HL-60/S4 (cell line): ENCODE measurements around the gene RIN3.

Experiments
- in situ Hi-C: fragments of 300-500 bp; cut with MboI; formaldehyde crosslinking; loops from 2 replicates; pipeline ENCODE4 v1.14.3; 2022; ENCODE audit warnings: low sequenced_read_pairs

RIN3 gene

DNA sequence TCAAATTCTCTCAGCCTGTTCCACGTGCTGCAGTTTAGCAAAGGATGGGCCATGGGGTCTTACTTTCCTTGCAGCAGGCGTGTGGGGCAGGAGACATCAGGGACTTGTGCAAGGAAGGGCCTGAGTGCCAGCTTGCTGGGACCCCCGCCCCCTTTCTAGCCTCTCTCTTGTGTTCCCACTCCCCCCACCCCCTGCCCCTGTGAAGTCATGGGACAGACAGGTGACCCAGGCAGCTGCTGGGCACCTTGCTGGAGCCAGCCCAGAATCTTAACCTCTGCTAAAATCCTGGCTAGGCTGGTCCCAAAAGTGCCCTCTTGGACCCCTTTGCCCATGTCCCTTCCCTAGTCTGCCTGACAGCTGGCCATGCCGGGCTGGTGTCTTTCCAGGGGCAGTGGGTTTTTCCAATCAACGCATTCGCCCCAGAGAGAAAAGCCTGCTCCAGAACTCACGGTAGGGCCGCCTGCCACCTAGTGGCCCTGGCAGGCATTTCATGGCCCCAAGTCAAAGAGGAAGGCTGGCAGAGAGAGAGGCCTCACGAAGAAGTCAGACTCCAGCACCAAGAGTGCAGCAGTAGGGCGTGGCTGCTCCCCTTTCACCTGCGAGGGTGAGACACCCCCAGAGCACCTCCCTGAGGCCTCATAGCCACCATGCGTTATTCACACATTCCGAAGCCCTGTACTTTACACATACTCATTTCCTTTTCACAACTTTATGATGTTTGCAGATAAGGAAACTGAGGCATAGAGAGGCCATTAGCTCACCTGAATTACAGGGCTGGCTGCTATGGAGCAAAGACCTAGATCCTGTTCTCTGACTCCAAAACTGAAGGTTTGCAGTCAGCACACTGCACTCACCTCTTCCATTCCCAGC, 167.4 kb downstream of the RIN3 start:
- in situ Hi-C loops: loop anchor here (25.0 kb wide), 1 partner anchor 544 kb away; no protein-coding TSS in a partner anchor

DNA sequence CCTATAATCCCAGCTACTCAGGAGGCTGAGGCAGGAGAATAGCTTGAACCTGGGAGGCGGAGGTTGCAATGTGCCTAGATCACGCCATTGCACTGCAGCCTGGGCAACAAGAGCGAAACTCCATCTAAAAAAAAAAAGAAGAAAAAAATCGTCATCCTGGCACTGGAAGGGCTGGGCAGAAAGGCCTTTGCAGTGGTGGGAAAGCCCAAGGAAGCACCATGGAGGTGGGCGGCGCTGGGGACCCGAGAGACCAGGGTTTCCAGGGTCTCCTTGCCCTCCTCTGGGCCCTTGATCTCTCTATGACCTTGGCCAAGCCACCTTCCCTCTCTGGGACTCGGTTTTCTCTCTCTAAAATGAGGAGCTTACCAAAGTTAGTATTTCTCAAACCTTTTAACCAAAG, 169.5 kb downstream of the RIN3 start:
- in situ Hi-C loops: loop anchor here (25.0 kb wide), 1 partner anchor 546 kb away; no protein-coding TSS in a partner anchor

DNA sequence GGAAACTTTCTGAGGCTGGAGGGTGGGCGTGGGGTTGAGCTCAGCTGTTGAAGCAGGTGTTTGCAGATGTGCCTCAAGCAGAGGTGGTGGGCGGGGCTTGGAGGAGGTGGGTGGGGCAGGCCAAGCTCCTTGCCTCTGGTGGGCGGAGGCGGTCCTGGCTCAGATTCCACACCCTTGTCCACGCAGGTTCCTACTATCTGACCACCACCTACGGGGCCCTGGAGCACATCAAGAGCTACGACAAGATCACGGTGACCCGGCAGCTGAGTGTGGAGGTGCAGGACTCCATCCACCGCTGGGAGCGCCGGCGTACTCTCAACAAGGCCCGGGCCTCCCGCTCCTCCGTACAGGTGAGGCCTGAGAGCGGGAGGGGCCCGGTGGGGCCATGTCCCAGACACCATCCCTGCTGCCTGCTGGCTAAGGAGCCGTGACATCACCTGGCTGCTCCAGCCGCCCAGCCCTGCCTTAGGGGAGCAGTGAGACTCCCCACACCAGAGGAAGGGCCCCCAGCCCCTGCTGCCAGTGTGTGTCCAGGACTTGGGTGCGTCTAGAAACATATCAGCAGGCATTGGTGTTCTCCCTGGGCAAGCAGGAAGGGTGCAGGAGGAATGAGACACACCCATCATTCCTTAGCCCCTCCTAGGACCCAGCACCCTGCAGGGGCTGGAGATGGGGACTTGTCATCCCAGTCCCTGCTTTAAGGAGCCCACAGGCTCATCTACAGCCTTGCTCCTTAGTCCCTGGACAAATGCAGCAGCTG, 171.4 kb downstream of the RIN3 start:
- in situ Hi-C loops: loop anchor here (25.0 kb wide), 1 partner anchor 548 kb away; no protein-coding TSS in a partner anchor

DNA sequence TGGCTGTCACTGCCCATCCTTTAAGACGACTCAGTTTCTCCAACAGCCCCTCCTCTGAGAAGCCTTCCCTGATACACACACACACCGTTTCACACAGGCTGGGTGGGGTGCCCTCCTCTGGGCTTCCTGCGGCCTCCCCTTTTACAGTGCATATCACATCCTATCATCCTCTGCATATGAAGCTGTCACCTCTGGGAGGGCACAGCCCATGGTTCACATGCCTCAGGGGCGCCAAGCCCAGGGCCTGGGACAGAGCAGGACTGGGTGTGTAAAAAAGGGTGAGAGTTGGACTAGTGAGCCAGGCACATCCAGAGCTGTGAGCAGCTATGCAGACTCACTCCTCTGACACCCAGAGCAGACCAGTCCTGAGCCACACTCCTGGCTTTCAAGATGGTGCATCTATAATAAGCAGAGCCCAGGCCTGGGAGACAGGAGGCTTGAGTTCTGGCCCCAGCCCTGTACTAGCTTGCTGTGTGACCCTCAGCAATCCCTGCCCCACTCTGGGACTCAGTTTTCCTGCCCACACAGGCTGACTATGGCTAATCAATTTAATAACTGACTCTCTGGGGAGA, 172.3 kb downstream of the RIN3 start:
- in situ Hi-C loops: loop anchor here (25.0 kb wide), 1 partner anchor 549 kb away; no protein-coding TSS in a partner anchor

GRCh38 chr14:92686411-92686899, 172.9 kb downstream of the RIN3 start:
- in situ Hi-C loops: loop anchor here (25.0 kb wide), 1 partner anchor 549 kb away; no protein-coding TSS in a partner anchor

- in situ Hi-C loops: loop anchor here (25.0 kb wide), 1 partner anchor 550 kb away; no protein-coding TSS in a partner anchor
Observed at GRCh38 chr14:92686900-92687427, 173.4 kb downstream of the RIN3 start.

- in situ Hi-C loops: loop anchor here (25.0 kb wide), 1 partner anchor 551 kb away; no protein-coding TSS in a partner anchor
Observed at GRCh38 chr14:92687681-92688433, 174.3 kb downstream of the RIN3 start.

GRCh38 chr14:92688434-92689375, 175.1 kb downstream of the RIN3 start:
- in situ Hi-C loops: loop anchor here (25.0 kb wide), 1 partner anchor 551 kb away; no protein-coding TSS in a partner anchor

DNA sequence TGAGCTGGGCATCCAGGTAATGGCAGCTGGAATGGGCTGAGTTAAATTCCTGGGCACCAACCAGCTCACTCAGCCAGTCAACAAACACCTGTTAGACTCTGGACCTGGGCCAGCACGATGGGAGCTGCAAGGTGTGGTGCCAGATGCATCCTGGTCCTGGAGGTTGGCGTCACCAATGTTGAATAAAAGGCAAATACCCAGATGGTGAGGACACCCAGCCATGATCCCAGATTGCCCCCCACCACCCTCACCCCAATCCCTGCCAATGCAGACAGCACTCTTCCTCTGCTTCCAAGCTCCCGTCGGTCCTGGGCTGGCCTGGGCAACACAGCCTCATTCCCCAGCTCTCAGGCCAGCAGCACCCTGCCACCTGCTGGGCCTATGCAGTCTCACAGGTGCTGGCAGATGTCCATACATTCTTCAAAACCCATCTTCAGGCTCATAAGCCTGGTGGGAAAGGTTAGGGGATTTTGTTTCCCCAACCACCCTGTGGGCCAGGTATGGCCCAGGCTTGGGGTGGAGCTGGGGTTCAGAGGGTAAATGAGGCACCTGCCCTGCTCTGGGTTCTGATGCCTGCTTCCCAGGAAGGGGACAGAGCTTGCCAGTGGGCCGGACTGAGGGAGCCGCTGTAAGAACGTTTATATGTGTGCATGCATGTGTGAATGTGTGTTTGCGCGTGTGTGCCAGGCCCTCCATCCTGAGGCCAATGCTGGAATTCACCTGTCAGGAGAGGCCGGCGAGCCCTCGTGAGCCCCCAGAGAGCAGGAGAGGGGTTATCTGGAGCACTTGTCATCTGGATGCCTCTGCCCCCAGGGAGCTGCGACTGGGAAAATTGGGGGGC, 176.8 kb downstream of the RIN3 start:
- in situ Hi-C loops: loop anchor here (25.0 kb wide), 1 partner anchor 553 kb away; no protein-coding TSS in a partner anchor

GRCh38 chr14:92692822-92693226, 179.2 kb downstream of the RIN3 start:
- in situ Hi-C loops: loop anchor here (25.0 kb wide), 1 partner anchor 556 kb away; no protein-coding TSS in a partner anchor

GRCh38 chr14:92693998-92694795, 180.6 kb downstream of the RIN3 start:
- in situ Hi-C loops: loop anchor here (25.0 kb wide), 1 partner anchor 557 kb away; no protein-coding TSS in a partner anchor

DNA sequence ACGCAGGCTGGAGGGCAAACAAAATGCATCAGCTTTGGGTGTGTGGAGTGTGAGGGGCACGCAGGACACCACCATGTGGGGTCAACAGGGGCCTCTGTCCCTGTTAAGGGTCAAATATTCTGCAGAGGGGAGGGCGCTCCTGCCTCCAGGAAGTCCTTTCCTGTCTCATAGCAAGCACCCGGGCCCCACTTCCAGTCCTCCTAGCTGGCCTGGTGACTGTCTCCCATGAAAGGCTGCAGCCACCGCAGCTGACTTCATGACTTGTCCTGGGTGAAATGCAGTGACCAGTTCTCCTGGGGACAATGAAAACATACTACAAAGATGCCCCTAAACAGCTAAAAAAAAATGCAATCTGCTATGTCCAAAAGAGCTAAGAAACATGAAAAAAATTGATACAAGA, 181.2 kb downstream of the RIN3 start:
- in situ Hi-C loops: loop anchor here (25.0 kb wide), 1 partner anchor 558 kb away; no protein-coding TSS in a partner anchor

DNA sequence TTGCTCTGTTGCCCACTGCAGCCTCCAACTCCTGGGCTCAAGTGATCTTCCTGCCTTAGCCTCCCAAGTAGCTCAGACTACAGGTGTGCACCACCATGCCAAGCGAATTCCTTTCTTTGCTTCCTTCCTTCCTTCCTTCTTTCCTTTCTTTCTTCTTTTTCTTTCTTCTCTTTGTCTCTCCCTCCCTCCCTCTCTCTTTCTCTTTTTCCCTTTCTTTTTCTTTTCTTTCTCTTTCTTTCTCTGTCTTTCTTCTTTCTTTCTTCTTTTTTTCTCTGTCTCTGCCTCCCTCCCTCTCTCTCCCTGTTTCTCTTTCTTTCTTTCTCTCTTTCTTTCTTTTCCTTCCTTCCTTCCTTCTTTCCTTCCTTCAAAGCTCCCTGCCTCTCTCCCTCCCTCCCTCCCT, 182.0 kb downstream of the RIN3 start:
- in situ Hi-C loops: loop anchor here (25.0 kb wide), 1 partner anchor 558 kb away; no protein-coding TSS in a partner anchor

GRCh38 chr14:92696366-92696765, 182.8 kb downstream of the RIN3 start:
- in situ Hi-C loops: loop anchor here (25.0 kb wide), 1 partner anchor 559 kb away; no protein-coding TSS in a partner anchor

DNA sequence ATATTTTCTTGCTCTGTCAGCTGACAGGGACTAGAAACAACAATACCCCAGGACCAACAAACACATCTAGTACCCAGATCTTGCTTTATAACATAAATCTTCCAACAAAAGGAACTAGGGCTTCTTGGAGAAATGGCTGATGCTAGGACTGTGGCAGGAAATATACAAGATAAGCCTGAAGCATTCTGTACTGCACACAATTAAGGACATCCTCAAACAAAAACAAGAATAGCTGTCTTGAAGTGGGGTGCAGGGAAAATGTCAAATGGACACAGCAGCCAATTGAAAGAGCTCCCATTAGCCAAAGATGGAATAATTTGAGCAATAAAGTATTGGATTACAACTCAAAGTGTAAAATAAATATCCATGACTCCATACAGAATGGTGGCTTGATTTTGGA, 184.8 kb downstream of the RIN3 start:
- in situ Hi-C loops: loop anchor here (25.0 kb wide), 1 partner anchor 561 kb away; no protein-coding TSS in a partner anchor

GRCh38 chr14:92701826-92702225, 188.2 kb downstream of the RIN3 start:
- in situ Hi-C loops: no loop called here
